AG09309 (cell line): ENCODE measurements around the gene BORCS6.

Experiments
- DNase-seq: peaks from one replicate; pipeline ENCODE4 v3.0.0-alpha.2; 2010; ENCODE audit warnings: low read depth
- H3K4me3 ChIP-seq: 2 replicates; pipeline ENCODE4 v1.5.1; 2011; ENCODE audit warnings: mild to moderate bottlenecking, low read depth, low read length, moderate library complexity; ENCODE audit not compliant: control insufficient read depth
- TF ChIP-seq, protein P1 (sequence below): IDR thresholded peaks from 2 replicates; pipeline ENCODE4 v1.5.1; 2011; ENCODE audit warnings: mild to moderate bottlenecking, low read depth, low read length, inconsistent platforms; ENCODE audit not compliant: insufficient read depth, control insufficient read depth; ENCODE audit errors: missing control alignments

Gene BORCS6

DNA sequence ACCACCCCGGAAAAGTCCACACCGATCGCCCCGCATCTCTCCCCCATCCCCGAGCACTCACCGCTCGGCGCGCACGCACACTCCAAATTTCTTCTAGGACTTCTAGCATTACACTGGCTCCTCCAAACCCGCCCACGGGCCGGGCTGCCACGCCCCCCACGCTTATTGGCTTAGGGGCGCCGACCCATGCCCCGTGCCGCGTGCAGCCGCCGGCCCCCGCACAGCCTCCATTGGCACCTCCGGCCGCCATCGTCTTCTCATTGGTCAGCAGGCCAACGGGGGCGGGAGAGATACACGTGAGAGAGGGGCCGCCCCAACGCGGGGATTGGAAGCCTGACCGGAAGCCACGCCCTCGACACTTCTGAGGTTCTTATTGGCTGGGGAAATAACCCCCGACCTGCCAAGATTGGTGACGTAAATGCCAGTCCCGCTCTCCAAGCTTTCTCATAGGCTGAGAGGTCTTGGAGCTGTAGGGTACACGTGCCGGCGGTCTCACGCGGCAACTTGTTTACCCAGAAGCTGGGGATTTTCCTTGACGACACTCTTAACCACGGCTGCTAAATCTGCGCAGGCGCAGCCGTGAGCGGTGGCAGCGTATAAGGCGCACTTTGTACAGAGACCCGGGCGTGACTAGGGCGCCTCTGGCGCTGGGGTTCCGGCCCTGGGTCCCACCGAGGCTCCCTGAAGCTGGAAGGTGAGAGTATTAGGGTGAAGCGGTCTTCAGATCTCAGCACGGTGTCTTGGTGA is 33.6 kb downstream of the BORCS6 start:
- TF ChIP-seq, protein P1, sequence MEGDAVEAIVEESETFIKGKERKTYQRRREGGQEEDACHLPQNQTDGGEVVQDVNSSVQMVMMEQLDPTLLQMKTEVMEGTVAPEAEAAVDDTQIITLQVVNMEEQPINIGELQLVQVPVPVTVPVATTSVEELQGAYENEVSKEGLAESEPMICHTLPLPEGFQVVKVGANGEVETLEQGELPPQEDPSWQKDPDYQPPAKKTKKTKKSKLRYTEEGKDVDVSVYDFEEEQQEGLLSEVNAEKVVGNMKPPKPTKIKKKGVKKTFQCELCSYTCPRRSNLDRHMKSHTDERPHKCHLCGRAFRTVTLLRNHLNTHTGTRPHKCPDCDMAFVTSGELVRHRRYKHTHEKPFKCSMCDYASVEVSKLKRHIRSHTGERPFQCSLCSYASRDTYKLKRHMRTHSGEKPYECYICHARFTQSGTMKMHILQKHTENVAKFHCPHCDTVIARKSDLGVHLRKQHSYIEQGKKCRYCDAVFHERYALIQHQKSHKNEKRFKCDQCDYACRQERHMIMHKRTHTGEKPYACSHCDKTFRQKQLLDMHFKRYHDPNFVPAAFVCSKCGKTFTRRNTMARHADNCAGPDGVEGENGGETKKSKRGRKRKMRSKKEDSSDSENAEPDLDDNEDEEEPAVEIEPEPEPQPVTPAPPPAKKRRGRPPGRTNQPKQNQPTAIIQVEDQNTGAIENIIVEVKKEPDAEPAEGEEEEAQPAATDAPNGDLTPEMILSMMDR: peak; percentile 4
- DNase-seq: peak; percentile 100

DNA sequence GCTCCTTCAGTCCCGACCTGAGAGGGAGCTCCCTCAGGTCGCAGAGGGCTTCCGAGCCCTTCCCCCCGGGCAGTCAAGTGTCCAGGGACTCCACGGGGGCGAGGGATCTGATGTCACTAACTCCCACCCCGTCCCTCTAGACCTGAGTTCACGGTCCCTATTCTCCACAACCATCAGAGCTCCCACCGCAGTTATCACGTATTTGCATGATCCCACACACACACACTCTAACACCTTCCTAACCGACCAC is 34.1 kb downstream of the BORCS6 start:
- TF ChIP-seq, protein P1: no peak
- DNase-seq: no peak

More for the DNA sequence above, 33.6 kb downstream of the BORCS6 start:
- peak overlapping the region; percentile 71 for H3K4me3 ChIP-seq

DNA sequence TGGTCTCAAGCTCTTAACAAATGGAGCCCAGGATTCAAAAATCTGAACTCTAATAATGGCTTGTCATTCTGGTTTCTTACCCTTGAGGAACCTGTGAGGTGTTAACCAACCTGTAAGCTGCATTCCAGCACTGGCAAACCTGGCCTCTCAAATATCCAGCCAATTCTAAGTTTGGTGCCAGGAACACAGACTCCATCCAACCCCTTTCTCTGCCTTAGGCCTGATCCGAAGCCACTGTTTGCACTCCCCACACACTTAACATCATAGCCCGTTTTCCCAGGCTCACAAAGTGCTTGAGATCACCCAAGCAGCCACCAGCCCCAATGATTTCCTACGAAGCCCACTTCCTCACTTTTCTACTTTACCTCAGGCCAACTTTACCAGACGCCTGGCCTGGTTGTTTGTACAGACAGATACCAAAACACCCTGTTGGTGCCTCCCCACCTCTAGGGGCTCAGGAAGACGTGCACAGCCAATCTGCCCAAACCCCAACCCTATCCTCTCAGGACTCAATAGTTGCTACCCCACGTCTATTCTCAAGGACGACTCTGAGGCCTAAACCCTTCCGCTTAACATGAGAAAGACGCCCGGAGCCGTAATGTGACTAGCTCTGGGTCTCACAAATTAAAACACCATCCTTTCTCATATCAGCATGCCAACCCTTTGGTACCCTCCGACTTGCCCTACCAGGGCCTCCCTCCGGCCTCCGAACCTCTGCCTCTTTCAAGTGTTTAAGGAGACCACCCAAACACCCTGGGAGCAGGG is 34.6 kb downstream of the BORCS6 start:
- no peak for DNase-seq
- H3K4me3 ChIP-seq: peak overlapping the region; percentile 71
- TF ChIP-seq, protein P1: no peak

More for the DNA sequence above, 34.1 kb downstream of the BORCS6 start:
- H3K4me3 ChIP-seq: peak overlapping the region; percentile 71

DNA sequence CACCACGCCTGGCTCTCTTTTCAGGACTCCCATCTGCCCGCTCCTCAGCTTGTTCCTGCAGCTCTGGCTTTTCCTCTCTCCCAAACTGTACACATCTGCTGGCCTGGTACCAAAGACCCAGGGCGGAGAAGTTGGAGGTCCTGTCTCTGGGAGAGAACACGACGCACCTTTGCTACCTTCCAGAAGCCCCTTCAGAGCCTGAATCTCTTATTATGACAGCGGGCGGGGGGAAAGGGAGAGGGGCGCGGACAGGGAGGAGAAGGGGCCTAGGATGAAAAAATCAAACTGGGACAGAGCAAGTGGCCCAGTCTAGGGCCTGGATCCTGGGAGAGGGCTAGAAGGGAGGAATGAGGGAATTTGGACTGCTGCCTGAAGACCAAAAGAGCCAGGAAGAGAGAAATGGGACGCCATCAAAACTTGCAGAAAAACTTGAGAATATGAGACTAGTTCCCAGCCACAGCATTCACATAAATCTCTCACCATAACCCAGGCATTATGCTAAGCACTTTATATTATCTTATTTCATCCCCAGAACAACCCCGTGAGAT is 35.3 kb downstream of the BORCS6 start:
- TF ChIP-seq, protein P1: no peak
- no peak for DNase-seq

DNA sequence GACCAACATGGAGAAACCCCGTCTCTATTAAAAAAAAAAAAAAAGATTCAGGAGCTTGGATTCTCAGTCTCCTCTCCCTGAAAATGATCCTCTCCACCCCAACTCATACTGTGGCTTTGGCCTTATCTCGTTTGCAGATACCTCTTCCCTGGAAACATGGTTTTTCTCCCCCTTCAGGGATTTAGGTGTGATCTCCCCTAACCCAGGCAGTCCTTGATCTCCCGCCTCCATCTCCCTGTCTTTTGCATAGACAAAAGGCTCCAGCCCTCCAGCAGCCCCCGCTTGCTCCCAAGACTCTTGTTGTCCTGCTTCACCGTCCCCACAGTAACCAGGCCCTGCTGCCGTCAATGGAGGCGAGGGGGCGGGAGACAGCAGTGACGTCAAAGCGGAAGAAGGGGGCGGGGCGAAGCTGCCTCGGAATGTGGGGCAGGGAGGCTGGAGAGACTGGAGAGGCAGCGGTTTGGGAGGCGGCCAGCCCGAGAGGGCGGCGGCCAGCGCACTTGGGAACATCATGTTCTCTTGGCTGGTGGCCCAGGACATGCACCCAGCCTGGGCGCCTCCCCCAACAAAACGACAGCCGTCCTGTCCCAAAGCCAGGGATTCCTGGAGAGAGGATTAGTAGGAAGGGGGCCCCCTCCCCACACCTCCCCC is 35.9 kb downstream of the BORCS6 start:
- H3K4me3 ChIP-seq: peak overlapping the region; percentile 27
- TF ChIP-seq, protein P1: no peak
- DNase-seq: peak; percentile 96

More for the DNA sequence above, 35.3 kb downstream of the BORCS6 start:
- peak overlapping the region; percentile 16 for H3K4me3 ChIP-seq

DNA sequence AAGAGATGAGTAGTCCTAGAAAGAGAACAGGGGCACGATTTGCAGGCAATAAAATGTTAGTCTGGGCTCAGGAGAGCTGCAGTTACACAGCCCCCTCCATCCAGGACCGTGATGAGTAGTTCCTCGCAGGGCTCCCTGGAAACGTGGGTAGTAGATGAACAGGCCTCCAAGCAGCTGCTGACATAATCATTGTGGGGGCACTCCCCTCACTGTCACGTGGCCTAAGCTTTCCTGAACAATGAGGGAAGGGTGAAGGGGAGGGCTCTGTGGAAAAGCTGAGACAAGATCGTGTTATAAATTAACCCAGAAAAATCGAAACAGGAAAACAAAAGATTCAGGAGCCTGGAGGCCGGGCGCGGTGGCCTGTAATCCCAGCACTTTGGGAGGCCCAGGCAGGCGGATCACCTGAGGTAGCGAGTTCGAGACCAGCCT is 36.4 kb downstream of the BORCS6 start:
- peak overlapping the region; percentile 27; the same call in 1 of the 2 replicates for H3K4me3 ChIP-seq
- TF ChIP-seq, protein P1: no peak
- peak; percentile 95 for DNase-seq
